Stimulated activated CD8-positive, alpha-beta memory T cell treated with anti-CD3 and anti-CD28 coated beads, Interleukin-2, amount 100 ng/mL, for 1 hour (primary cell): ENCODE results near the gene SMG6.
"Not testable (repeated sequence)": the region's sequence is repeated elsewhere in the genome, so short reads cannot be mapped to it uniquely, and the experiment has no call there.

Experiments
- DNase-seq, 2 donors: peaks; one replicate each; pipeline ENCODE4 v3.0.0-alpha.2; 2020; ENCODE audit warnings: low read depth in 2 of 2

The SMG6 gene

GRCh38 chr17:2028234-2028614 is 275.4 kb downstream of the SMG6 start:
- DNase-seq: no peak

GRCh38 chr17:2027528-2028233 is 275.9 kb downstream of the SMG6 start:
- DNase-seq: no peak

GRCh38 chr17:2025622-2026309 is 277.8 kb downstream of the SMG6 start:
- DNase-seq: no peak

- peak; percentile 26 to 57 for DNase-seq
Measured at GRCh38 chr17:2025220-2025621, 278.4 kb downstream of the SMG6 start, which contains the start of gene RTN4RL1. TSS of gene RTN4RL1 (minus strand) at chr17:2025334. CDS start at chr17:2024865, 469 bp downstream.

- no peak for DNase-seq
Measured at GRCh38 chr17:2024572-2025219, 278.9 kb downstream of the SMG6 start.

GRCh38 chr17:2023692-2024571 is 279.7 kb downstream of the SMG6 start:
- DNase-seq: no peak

- no peak for DNase-seq
Measured at GRCh38 chr17:2023256-2023655, 280.3 kb downstream of the SMG6 start.

- no peak for DNase-seq
Measured at GRCh38 chr17:2022647-2023240, 280.8 kb downstream of the SMG6 start.

- no peak for DNase-seq
Measured at GRCh38 chr17:2020721-2021120, 282.9 kb downstream of the SMG6 start.

- DNase-seq: no peak
Measured at GRCh38 chr17:2019723-2020122, 283.9 kb downstream of the SMG6 start.

- no peak for DNase-seq
Measured at GRCh38 chr17:2018716-2019510, 284.7 kb downstream of the SMG6 start.

- DNase-seq: no peak
Measured at GRCh38 chr17:2017274-2017941, 286.2 kb downstream of the SMG6 start.

GRCh38 chr17:2016494-2016893 is 287.1 kb downstream of the SMG6 start:
- no peak for DNase-seq

GRCh38 chr17:2015314-2015713 is 288.3 kb downstream of the SMG6 start:
- DNase-seq: no peak

GRCh38 chr17:2013994-2014317 is 289.6 kb downstream of the SMG6 start:
- no peak for DNase-seq

- DNase-seq: not testable (repeated sequence)
Measured at GRCh38 chr17:2013220-2013993, 290.2 kb downstream of the SMG6 start.

GRCh38 chr17:2012499-2012898 is 291.1 kb downstream of the SMG6 start:
- DNase-seq: no peak

- no peak for DNase-seq
Measured at GRCh38 chr17:2011411-2012371, 291.9 kb downstream of the SMG6 start.
